HepG2 (cell line): ENCODE measurements around the gene MAP4K3. TPM values are rescaled to one million over a fixed set of nuclear protein-coding genes. Genes with fewer than 3 reads are reported as not detected.

ENCODE experiments used
- DR1 ChIP-seq: sonication (generic); formaldehyde crosslinking; IDR thresholded peaks from 2 replicates; pipeline ENCODE4 v1.8.0; 2021; ENCODE audit warnings: mild to moderate bottlenecking, missing genetic modification reagents, inconsistent platforms
- FOXO1 ChIP-seq: sonication (generic); formaldehyde crosslinking; IDR thresholded peaks from 2 replicates; pipeline ENCODE4 v1.4.0; 2020; ENCODE audit warnings: missing genetic modification reagents
- FOXO4 ChIP-seq: sonication (generic); formaldehyde crosslinking; conservative IDR thresholded peaks from 2 replicates; pipeline ENCODE4 v1.8.1; 2023; ENCODE audit warnings: missing genetic modification reagents
- GLMP ChIP-seq: sonication (generic); formaldehyde crosslinking; IDR thresholded peaks from 2 replicates; pipeline ENCODE4 v1.9.0; 2021; ENCODE audit warnings: missing genetic modification reagents, mild to moderate bottlenecking, borderline replicate concordance
- GZF1 ChIP-seq: sonication (generic); formaldehyde crosslinking; IDR thresholded peaks from 2 replicates; pipeline ENCODE4 v1.5.1; 2020; ENCODE audit warnings: mild to moderate bottlenecking, missing genetic modification reagents
- HMGXB4 ChIP-seq, 2 experiments: sonication (generic) in 1 of 2; formaldehyde crosslinking in 1 of 2; IDR thresholded peaks; 2 replicates each; pipeline versions ENCODE4 v1.4.0 to v1.6.1; 2018 to 2020; ENCODE audit warnings: missing genetic modification reagents in 2 of 2, borderline replicate concordance in 1 of 2, low read depth in 1 of 2, mild to moderate bottlenecking in 1 of 2, missing biosample characterization in 1 of 2
- NR2F1 ChIP-seq, 2 experiments: fragments of 450-650 bp in 1 of 2; formaldehyde crosslinking in 1 of 2; IDR thresholded peaks; 2 replicates each; pipeline versions ENCODE4 v1.5.0 to v1.6.1; 2016 to 2020; ENCODE audit warnings: mild to moderate bottlenecking in 1 of 2, missing compliant biosample characterization in 1 of 2, missing genetic modification reagents in 1 of 2, moderate library complexity in 1 of 2
- POLR2G ChIP-seq: fragments of 200-400 bp; formaldehyde crosslinking; IDR thresholded peaks from 2 replicates; pipeline ENCODE4 v1.6.1; 2018; ENCODE audit warnings: mild to moderate bottlenecking, low read depth, low read length, moderate library complexity
- SRSF9 ChIP-seq: fragments of 200-400 bp; formaldehyde crosslinking; IDR thresholded peaks from 2 replicates; pipeline ENCODE4 v1.6.1; 2018; ENCODE audit warnings: borderline replicate concordance, mild to moderate bottlenecking, low read depth, low read length; ENCODE audit not compliant: insufficient read depth, poor library complexity, severe bottlenecking
- ZNF180 ChIP-seq: sonication (generic); formaldehyde crosslinking; IDR thresholded peaks from 2 replicates; pipeline ENCODE4 v1.4.0; 2020; ENCODE audit warnings: low read depth, missing genetic modification reagents, borderline replicate concordance
- ZNF367 ChIP-seq: sonication (generic); formaldehyde crosslinking; IDR thresholded peaks from 2 replicates; pipeline ENCODE4 v1.4.0; 2020; ENCODE audit warnings: missing genetic modification reagents, borderline replicate concordance
- ZNF431 ChIP-seq: sonication (generic); formaldehyde crosslinking; IDR thresholded peaks from 2 replicates; pipeline ENCODE4 v1.9.0; 2022; ENCODE audit warnings: missing genetic modification reagents, low read depth, mild to moderate bottlenecking, borderline replicate concordance
- ZNF513 ChIP-seq: sonication (generic); formaldehyde crosslinking; conservative IDR thresholded peaks from 2 replicates; pipeline ENCODE4 v1.5.0; 2020; ENCODE audit warnings: missing genetic modification reagents
- ZNF772 ChIP-seq: sonication (generic); formaldehyde crosslinking; IDR thresholded peaks from 2 replicates; pipeline ENCODE4 v1.5.0; 2020; ENCODE audit warnings: mild to moderate bottlenecking, missing genetic modification reagents
- polyA plus RNA-seq, 8 experiments: library from polyadenylated mRNA; depleted of rRNA in 3 of 8; stranded (reverse) in 7 of 8; unstranded in 1 of 8; fragments of >200 nt; fragmentation: Illumina TruSeq in 4 of 8; extraction: Trizol in 4 of 8; gene quantifications; 2 replicates each; pipeline versions ENCODE4 v1.2.1 to v1.2.3, GENCODE V29; 2011 to 2016; ENCODE audit warnings: low read depth in 4 of 8, missing spikeins in 1 of 8, mixed read lengths in 1 of 8; ENCODE audit not compliant: insufficient read depth in 1 of 8
- total RNA-seq, 5 experiments: library from RNA; depleted of rRNA; stranded (reverse); fragments of >200 nt; fragmentation: Illumina TruSeq; extraction: Trizol; gene quantifications; 2 replicates each; pipeline ENCODE4 v1.2.3, GENCODE V29; 2016; ENCODE audit warnings: low read depth in 1 of 5

Gene MAP4K3
- total and polyA plus RNA-seq, 2 of the 13 experiments (the other 11 are each of a cell fraction or from before 2014, with no cell fraction given) = 45.9 to 53.2 TPM

- TF ChIP-seq NR2F1 (CRISPR knock-in tag; IDR thresholded peaks at IDR 0.05) (0 out of 4 replicates have a peak, but pooled peaks of 1 of the 2 experiments have one; percentile 15), ZNF367 (CRISPR knock-in tag) (no peak; the same call in 1 of the 2 replicates), SRSF9 (no peak), GLMP (CRISPR knock-in tag) (peak; percentile 34; the same call in 1 of the 2 replicates), DR1 (CRISPR knock-in tag) (peak; percentile 23; the same call in 1 of the 2 replicates), FOXO1 (peak; percentile 66), GZF1 (CRISPR knock-in tag) (no peak; the same call in 1 of the 2 replicates), HMGXB4 (CRISPR knock-in tag; IDR thresholded peaks at IDR 0.05; ENCODE audit: borderline replicate concordance in 1 of 2, low read depth in 1 of 2) (peak; percentile 52 to 58; a peak in 3 of 4 replicates), FOXO4 (CRISPR knock-in tag) (no peak), ZNF772 (CRISPR knock-in tag) (peak; percentile 89; the same call in 1 of the 2 replicates), ZNF180 (CRISPR knock-in tag) (no peak), ZNF431 (CRISPR knock-in tag) (no peak), POLR2G (peak; percentile 94), ZNF513 (CRISPR knock-in tag) (no peak)
Observed at GRCh38 chr2:39436592-39437521, at the start of gene MAP4K3 (continued).
